Panc1 (cell line): ENCODE data around the gene RAB43.

ENCODE experiments used
- CTCF ChIP-seq: fragments of 450-650 bp; IDR thresholded peaks from 2 replicates; pipeline ENCODE4 v1.5.1; 2017; ENCODE audit warnings: mild to moderate bottlenecking
- POLR2AphosphoS5 ChIP-seq: IDR thresholded peaks from 2 replicates; pipeline ENCODE4 v1.6.1; 2012; ENCODE audit warnings: mild to moderate bottlenecking, low read depth, low read length, moderate library complexity
- REST ChIP-seq, 2 experiments: IDR thresholded peaks; 2 replicates each; pipeline ENCODE4 v1.6.1; 2011 to 2012; ENCODE audit warnings: low read depth in 2 of 2, control low read depth in 1 of 2, low read length in 1 of 2, mild to moderate bottlenecking in 1 of 2, moderate library complexity in 1 of 2; ENCODE audit not compliant: insufficient read depth in 1 of 2
- SIN3A ChIP-seq: IDR thresholded peaks from 2 replicates; pipeline ENCODE4 v1.6.1; 2012; ENCODE audit warnings: low read depth, mild to moderate bottlenecking, low read length, moderate library complexity, borderline replicate concordance; ENCODE audit not compliant: insufficient read depth
- TCF7L2 ChIP-seq: IDR thresholded peaks from 2 replicates; pipeline ENCODE4 v1.6.1; 2011; ENCODE audit warnings: mild to moderate bottlenecking, low read depth, low read length, inconsistent platforms

GRCh38 chr3:129104498-129105079, 17.0 kb downstream of the RAB43 start:
- no peak for TF ChIP-seq CTCF
- TF ChIP-seq TCF7L2, result no peak
- TF ChIP-seq POLR2AphosphoS5, result no peak
- no peak for TF ChIP-seq REST (IDR thresholded peaks at IDR 0.05; ENCODE audit: insufficient read depth in 1 of 2, low read depth in 2 of 2, low read length in 1 of 2)
- TF ChIP-seq SIN3A, result no peak
